ENCODE data around the gene RRP8. TPM values are rescaled to one million over a fixed set of nuclear protein-coding genes. Genes with fewer than 3 reads are reported as not detected.

The RRP8 gene
- total and polyA plus RNA-seq, 9 of the 15 experiments (the other 6 are each of a cell fraction or from before 2014, with no cell fraction given), result 5.7 to 47.3 (median 32.6) TPM

DNA sequence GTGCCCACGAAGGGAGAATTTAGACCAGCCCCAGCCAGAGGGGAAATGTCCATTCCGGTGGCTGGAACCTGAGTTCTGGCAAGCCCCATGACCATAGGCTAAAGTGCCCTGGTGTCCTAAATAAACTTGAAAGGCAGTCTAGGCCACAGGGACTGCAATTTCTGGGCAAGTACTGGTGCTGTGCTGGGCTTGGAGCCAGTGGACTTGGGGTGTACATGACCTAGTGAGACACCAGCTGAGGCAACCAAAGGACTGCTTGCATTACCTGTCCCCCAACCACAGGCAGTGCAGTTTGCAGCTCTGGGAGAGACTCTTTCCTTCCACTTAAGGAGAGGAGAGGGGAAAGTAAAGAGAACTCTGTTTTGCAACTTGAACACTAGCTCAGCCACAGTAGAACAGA is 23.7 kb downstream of the RRP8 start:
- DNase-seq (ENCODE audit: extremely low read depth in 1 of 4, low spot score in 3 of 4) (no peak), ATAC-seq (no peak), FAIRE-seq (no peak)
- Histone ChIP-seq H3K9me1 (ENCODE audit: control insufficient read depth, insufficient read depth, low read length) (no peaks in the 10 kb centered on the region), H3K4me1 (replicated peaks in 1 of 2; ENCODE audit: control insufficient read depth in 2 of 2, insufficient read depth in 2 of 2, low read length in 2 of 2) (peaks cover 0 to 8% of the 10 kb centered on the region in 2 experiments; a peak in 3 of 5 replicates), H3K36me3 (ENCODE audit: control insufficient read depth, insufficient read depth, low read length) (no peaks in the 10 kb centered on the region), H3K79me2 (ENCODE audit: control insufficient read depth, insufficient read depth, low read length) (no peaks in the 10 kb centered on the region), H2AFZ (ENCODE audit: low read depth, low read length) (no peak overlapping the region), H3K27ac (ENCODE audit: extremely low read depth, low read depth, low read length) (no peak overlapping the region), H3K4me2 (ENCODE audit: insufficient read depth, low read length) (no peak overlapping the region), H3K9me3 (replicated peaks; ENCODE audit: control insufficient read depth, insufficient read depth, low read depth, low read length) (peaks cover 14% of the 10 kb centered on the region), H3K9ac (ENCODE audit: insufficient read depth in 1 of 2, low read depth in 2 of 2, low read length in 2 of 2) (no peak overlapping the region), H3K27me3 (ENCODE audit: control insufficient read depth in 2 of 2, insufficient read depth in 2 of 2, low read length in 2 of 2) (no peaks in the 10 kb centered on the region), H3K4me3 (no peak overlapping the region), H4K20me1 (replicated peaks; ENCODE audit: control insufficient read depth, insufficient read depth, low read length) (no peaks in the 10 kb centered on the region)
- intact Hi-C loops (cut with micrococcal nuclease) (no loop called here), in situ Hi-C loops (cut with MboI) (no loop called here)
- POLR2A ChIA-PET, result interaction anchor here (1.2 to 1.5 kb wide), 2 partner anchors 11 to 17 kb away, joined by 4 to 8 read pairs; no protein-coding TSS in a partner anchor
- CTCF ChIA-PET (ENCODE audit: low intra/inter-chr PET ratio), result no interaction called here
- BruUV-seq (replicated peaks), result no TSS peak
- WGBS (ENCODE audit: insufficient coverage, low coverage, missing lambda C conversion rate), result 72% methylated on average over 2 of the region's 2 CpGs
- no peak for TF ChIP-seq TSC22D4 (tag; IDR thresholded peaks at IDR 0.05)
- no peak for TF ChIP-seq SRF (CRISPR knock-in tag; IDR thresholded peaks at IDR 0.05)
- TF ChIP-seq EP400 (IDR thresholded peaks at IDR 0.05), result no peak

DNA sequence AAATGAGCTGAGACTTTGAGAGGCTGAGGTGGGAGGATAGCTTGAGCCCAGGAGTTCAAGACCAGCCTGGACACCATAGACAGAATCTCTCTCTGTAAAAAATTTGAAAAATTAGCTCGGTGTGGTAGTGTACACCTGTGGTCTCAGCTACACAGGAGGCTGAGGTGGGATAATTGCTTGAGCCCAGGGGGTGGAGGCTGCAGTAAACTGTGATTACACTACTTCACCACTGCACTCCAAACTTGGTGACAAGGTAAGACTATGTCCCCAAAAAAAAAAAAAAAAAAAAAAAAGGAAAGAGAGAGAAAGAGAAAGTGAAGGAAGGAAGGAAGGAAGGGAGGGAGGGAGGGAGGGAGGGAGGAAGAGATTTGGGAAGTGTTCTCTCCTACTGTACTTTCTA is 25.3 kb downstream of the RRP8 start:
- ATAC-seq, result peak; percentile 80
- no TSS peak for BruUV-seq (replicated peaks)
- no peaks in the 10 kb centered on the region for H3K79me2 ChIP-seq (ENCODE audit: control insufficient read depth, insufficient read depth, low read length)
- in situ Hi-C loops (cut with MboI) (no loop called here), intact Hi-C loops (cut with micrococcal nuclease) (no loop called here)
- H3K4me1 ChIP-seq (replicated peaks in 1 of 2; ENCODE audit: control insufficient read depth in 2 of 2, insufficient read depth in 2 of 2, low read length in 2 of 2), result peaks cover 0 to 8% of the 10 kb centered on the region in 2 experiments; a peak in 3 of 5 replicates
- H3K9me3 ChIP-seq (replicated peaks; ENCODE audit: control insufficient read depth, insufficient read depth, low read depth, low read length), result peaks cover 4% of the 10 kb centered on the region; the same call in 1 of the 2 replicates
- no peaks in the 10 kb centered on the region for H3K9me1 ChIP-seq (ENCODE audit: control insufficient read depth, insufficient read depth, low read length)
- no peak overlapping the region for H2AFZ ChIP-seq (ENCODE audit: low read depth, low read length)
- H3K27ac ChIP-seq (ENCODE audit: extremely low read depth, low read depth, low read length), result no peak overlapping the region
- no peaks in the 10 kb centered on the region for H4K20me1 ChIP-seq (replicated peaks; ENCODE audit: control insufficient read depth, insufficient read depth, low read length)
- no peak overlapping the region for H3K4me3 ChIP-seq
- no peak for DNase-seq (ENCODE audit: extremely low read depth in 1 of 4, low spot score in 3 of 4)
- WGBS (ENCODE audit: insufficient coverage, low coverage, missing lambda C conversion rate), result 40% methylated on average over 1 of the region's 1 CpG
- no peak for TF ChIP-seq ERF (CRISPR knock-in tag; IDR thresholded peaks at IDR 0.05)
- no peak for TF ChIP-seq JUNB (CRISPR knock-in tag; conservative IDR thresholded peaks at IDR 0.05)
- no peak for TF ChIP-seq GATAD2B (IDR thresholded peaks at IDR 0.05; ENCODE audit: borderline replicate concordance)
- no peak for TF ChIP-seq XRCC4 (IDR thresholded peaks at IDR 0.05; ENCODE audit: extremely low read depth, insufficient read depth, insufficient read length)
- no peak for TF ChIP-seq ZNF134 (CRISPR knock-in tag; conservative IDR thresholded peaks at IDR 0.05)
- H3K4me2 ChIP-seq (ENCODE audit: insufficient read depth, low read length), result no peak overlapping the region
- ChIA-PET POLR2A (no interaction called here), CTCF (ENCODE audit: low intra/inter-chr PET ratio) (no interaction called here)
- no peak for FAIRE-seq
- H3K36me3 ChIP-seq (ENCODE audit: control insufficient read depth, insufficient read depth, low read length), result no peaks in the 10 kb centered on the region
- no peak overlapping the region for H3K9ac ChIP-seq (ENCODE audit: insufficient read depth in 1 of 2, low read depth in 2 of 2, low read length in 2 of 2)
- no peaks in the 10 kb centered on the region for H3K27me3 ChIP-seq (ENCODE audit: control insufficient read depth in 2 of 2, insufficient read depth in 2 of 2, low read length in 2 of 2)

Measured in K562 (cell line).